ENCODE data around the gene SPRING1. TPM values are rescaled to one million over a fixed set of nuclear protein-coding genes. Genes with fewer than 3 reads are reported as not detected.

SPRING1 gene
- total RNA-seq, 3 donors from 2014 or later, result 32.2 to 53.7 (median 53.6) TPM

- intact Hi-C loops (cut with DNase I, micrococcal nuclease), result no loop called here
- Histone ChIP-seq H3K4me3 (peak overlapping the region; percentile 62), H3K4me1 (ENCODE audit: low read depth) (peaks cover 12% of the 10 kb centered on the region), H3K36me3 (ENCODE audit: low read depth) (no peaks in the 10 kb centered on the region), H3K9me3 (no peaks in the 10 kb centered on the region)
- ATAC-seq, result no peak
- TF ChIP-seq, protein P1, sequence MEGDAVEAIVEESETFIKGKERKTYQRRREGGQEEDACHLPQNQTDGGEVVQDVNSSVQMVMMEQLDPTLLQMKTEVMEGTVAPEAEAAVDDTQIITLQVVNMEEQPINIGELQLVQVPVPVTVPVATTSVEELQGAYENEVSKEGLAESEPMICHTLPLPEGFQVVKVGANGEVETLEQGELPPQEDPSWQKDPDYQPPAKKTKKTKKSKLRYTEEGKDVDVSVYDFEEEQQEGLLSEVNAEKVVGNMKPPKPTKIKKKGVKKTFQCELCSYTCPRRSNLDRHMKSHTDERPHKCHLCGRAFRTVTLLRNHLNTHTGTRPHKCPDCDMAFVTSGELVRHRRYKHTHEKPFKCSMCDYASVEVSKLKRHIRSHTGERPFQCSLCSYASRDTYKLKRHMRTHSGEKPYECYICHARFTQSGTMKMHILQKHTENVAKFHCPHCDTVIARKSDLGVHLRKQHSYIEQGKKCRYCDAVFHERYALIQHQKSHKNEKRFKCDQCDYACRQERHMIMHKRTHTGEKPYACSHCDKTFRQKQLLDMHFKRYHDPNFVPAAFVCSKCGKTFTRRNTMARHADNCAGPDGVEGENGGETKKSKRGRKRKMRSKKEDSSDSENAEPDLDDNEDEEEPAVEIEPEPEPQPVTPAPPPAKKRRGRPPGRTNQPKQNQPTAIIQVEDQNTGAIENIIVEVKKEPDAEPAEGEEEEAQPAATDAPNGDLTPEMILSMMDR (IDR thresholded peaks at IDR 0.05), result no peak
- peak; percentile 34 to 66 (median 61) for DNase-seq
Measured at GRCh38 chr12:116736962-116737773, 701 bp downstream of the SPRING1 start.

- ATAC-seq (peak; percentile 45), DNase-seq (peak in 2 of 3 donors; percentile 44 to 61)
- Histone ChIP-seq H3K36me3 (ENCODE audit: low read depth) (no peaks in the 10 kb centered on the region), H3K4me1 (ENCODE audit: low read depth) (peaks cover 12% of the 10 kb centered on the region), H3K9me3 (no peaks in the 10 kb centered on the region), H3K4me3 (no peak overlapping the region)
- intact Hi-C loops (cut with DNase I, micrococcal nuclease), result no loop called here
- TF ChIP-seq, protein P1 (IDR thresholded peaks at IDR 0.05), result no peak
Measured at GRCh38 chr12:116735951-116736599, 1.8 kb downstream of the SPRING1 start.

DNA sequence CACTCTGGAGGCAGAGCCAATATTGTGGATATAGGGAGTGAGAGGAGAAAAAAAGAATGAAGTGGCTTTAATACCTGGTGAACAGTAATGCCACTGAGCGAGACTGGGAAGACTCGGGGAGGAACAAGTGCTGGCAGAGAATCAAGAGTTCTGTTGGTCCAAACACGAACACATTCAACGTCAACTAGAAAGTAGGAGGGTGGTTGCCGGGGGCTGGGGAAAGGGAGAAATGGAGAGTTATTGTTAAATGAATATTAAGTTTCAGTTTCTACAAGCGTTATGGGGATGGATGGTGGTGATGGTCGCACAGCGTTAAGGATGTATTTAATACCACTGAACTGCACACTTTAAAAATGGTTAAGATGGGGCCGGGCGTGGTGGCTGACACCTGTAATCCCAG is 2.8 kb downstream of the SPRING1 start:
- Histone ChIP-seq H3K4me1 (ENCODE audit: low read depth) (peaks cover 12% of the 10 kb centered on the region), H3K4me3 (no peak overlapping the region), H3K9me3 (no peaks in the 10 kb centered on the region), H3K36me3 (ENCODE audit: low read depth) (no peaks in the 10 kb centered on the region)
- intact Hi-C loops (cut with DNase I, micrococcal nuclease), result no loop called here
- TF ChIP-seq, protein P1 (IDR thresholded peaks at IDR 0.05), result no peak
- ATAC-seq (no peak), DNase-seq (no peak)

DNA sequence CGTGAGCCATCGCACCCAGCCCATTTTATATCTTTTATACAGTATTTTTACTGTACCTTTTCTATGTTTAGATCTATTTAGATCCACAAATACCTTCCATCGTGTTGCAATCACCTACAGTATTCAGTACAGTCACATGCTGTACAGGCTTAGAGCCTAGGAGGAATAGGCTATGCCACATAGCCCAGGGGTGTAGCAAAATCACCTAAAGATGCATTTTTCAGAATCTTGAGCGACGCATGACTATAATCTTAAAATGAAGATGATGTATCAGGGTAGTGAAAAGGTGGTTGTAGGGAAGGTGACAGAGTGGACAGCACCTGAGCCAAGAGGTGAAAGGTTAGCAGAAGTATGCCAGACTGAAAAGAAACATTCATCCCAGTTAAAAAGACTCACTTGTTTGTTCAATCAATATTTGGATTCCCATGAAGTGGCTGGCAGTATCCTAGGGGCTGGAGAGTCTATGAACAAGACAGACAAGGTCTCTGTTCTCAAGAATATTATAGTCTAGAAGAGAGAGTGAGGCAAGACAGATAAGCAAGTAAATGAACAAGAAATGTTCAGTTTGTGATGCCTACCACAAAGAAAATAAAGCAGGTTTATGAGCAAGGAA is 3.6 kb downstream of the SPRING1 start:
- no peaks in the 10 kb centered on the region for H3K9me3 ChIP-seq
- ATAC-seq (no peak), DNase-seq (no peak)
- intact Hi-C loops (cut with DNase I, micrococcal nuclease), result no loop called here
- TF ChIP-seq, protein P1 (IDR thresholded peaks at IDR 0.05), result no peak
- no peak overlapping the region for H3K4me3 ChIP-seq
- peaks cover 12% of the 10 kb centered on the region for H3K4me1 ChIP-seq (ENCODE audit: low read depth)
- no peaks in the 10 kb centered on the region for H3K36me3 ChIP-seq (ENCODE audit: low read depth)

DNA sequence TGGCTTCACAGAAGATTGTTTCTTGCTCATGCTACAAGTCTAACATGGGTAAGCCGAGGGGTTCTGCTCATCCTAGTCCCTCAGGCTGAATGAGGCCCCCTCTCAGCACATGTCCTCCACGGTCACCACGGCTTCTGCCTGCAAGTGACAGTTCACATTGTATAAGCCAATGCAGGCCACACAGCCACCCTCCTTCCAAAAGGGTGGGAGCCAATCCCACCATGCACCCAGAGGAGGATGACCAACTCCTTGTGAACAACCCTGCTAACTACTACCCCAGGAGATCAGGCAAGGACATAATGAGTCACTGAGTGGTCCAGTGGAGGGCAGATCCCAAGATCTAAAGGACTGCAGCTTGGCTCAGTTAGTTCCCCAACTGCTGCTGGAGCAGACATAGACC is 6.1 kb downstream of the SPRING1 start:
- ATAC-seq (no peak), DNase-seq (no peak)
- no peaks in the 10 kb centered on the region for H3K36me3 ChIP-seq (ENCODE audit: low read depth)
- peaks cover 8% of the 10 kb centered on the region for H3K4me1 ChIP-seq (ENCODE audit: low read depth)
- H3K4me3 ChIP-seq, result no peak overlapping the region
- TF ChIP-seq, protein P1 (IDR thresholded peaks at IDR 0.05), result no peak
- intact Hi-C loops (cut with DNase I, micrococcal nuclease), result no loop called here
- H3K9me3 ChIP-seq, result no peaks in the 10 kb centered on the region

Measured in mucosa of descending colon (tissue), 3 donors.